Kidney (tissue), 14 donors: ENCODE measurements around the gene PSMB1. TPM values are rescaled to one million over a fixed set of nuclear protein-coding genes. Genes with fewer than 3 reads are reported as not detected.

ENCODE experiments used
- DNase-seq, 5 donors: peaks; one replicate each; pipeline ENCODE4 v3.0.0-alpha.2; 2013 to 2020
- FAIRE-seq: peaks from 2 replicates; lab custom pipeline; 2012; peaks lifted over from hg19 to GRCh38; lab: Jason Lieb, UNC
- H3K27ac ChIP-seq, 2 donors: one replicate each; pipeline ENCODE4 v1.7.0; 2013; ENCODE audit warnings: low read depth in 2 of 2, low read length in 2 of 2, inconsistent platforms in 1 of 2
- H3K27me3 ChIP-seq: one replicate; pipeline ENCODE4 v1.7.1; 2013; ENCODE audit warnings: low read length, inconsistent platforms; ENCODE audit not compliant: control insufficient read depth, insufficient read depth
- H3K36me3 ChIP-seq, 3 donors: one replicate each; pipeline versions ENCODE4 v1.7.0 to v1.7.1; 2013; ENCODE audit warnings: low read length in 3 of 3, control low read depth in 1 of 3, inconsistent platforms in 1 of 3; ENCODE audit not compliant: insufficient read depth in 3 of 3, control insufficient read depth in 2 of 3
- H3K4me1 ChIP-seq, 3 donors: one replicate each; pipeline versions ENCODE4 v1.7.0 to v1.7.1; 2013; ENCODE audit warnings: low read length in 3 of 3, inconsistent platforms in 1 of 3, low read depth in 1 of 3; ENCODE audit not compliant: control insufficient read depth in 2 of 3, insufficient read depth in 2 of 3
- H3K4me3 ChIP-seq, 3 donors: one replicate each; pipeline versions ENCODE4 v1.7.0 to v1.8.1; 2013; ENCODE audit warnings: low read length in 3 of 3, control low read depth in 1 of 3, inconsistent platforms in 1 of 3
- H3K9ac ChIP-seq, 3 donors: one replicate each; pipeline versions ENCODE4 v1.7.0 to v1.7.1; 2013; ENCODE audit warnings: low read length in 3 of 3, control low read depth in 1 of 3, inconsistent platforms in 1 of 3
- H3K9me3 ChIP-seq, 3 donors: one replicate each; pipeline versions ENCODE4 v1.7.0 to v1.7.1; 2013; ENCODE audit warnings: low read length in 3 of 3, control low read depth in 1 of 3, inconsistent platforms in 1 of 3; ENCODE audit not compliant: control insufficient read depth in 2 of 3, insufficient read depth in 1 of 3
- CTCF ChIP-seq: IDR thresholded peaks from 3 replicates; pipeline ENCODE4 v1.5.1; 2012; ENCODE audit warnings: mild to moderate bottlenecking, moderate library complexity, borderline replicate concordance; ENCODE audit not compliant: insufficient read depth; ENCODE audit errors: extremely low read depth
- intact Hi-C: fragments of 100-400 bp; cut with DNase I; formaldehyde crosslinking; loops from one replicate; pipeline ENCODE4 v1.11.1; 2022
- polyA plus RNA-seq: library from polyadenylated mRNA; stranded (reverse); fragments of 350-450 nt; fragmentation: Illumina TruSeq; extraction: RNeasy Lipid Tissue Mini Kit (QIAGEN cat#74804); gene quantifications from one replicate; pipeline ENCODE4 v1.2.3, GENCODE V29; 2014; ENCODE audit warnings: low read depth, low replicate concordance; ENCODE audit not compliant: insufficient read depth
- total RNA-seq: library from RNA; stranded (reverse); fragmentation: NEBNext Ultra II Directional; extraction: Animal tissue kit (Norgen Biotek cat#: 25700); gene quantifications from one replicate; pipeline ENCODE4 v1.2.1, GENCODE V29; 2021
- donor health status: control.
- donor health status: control.
- donor health status: control.
- donor health status: control.
- donor health status: control.
- donor health status: DM: yes; HTN: yes; CAD: no.
- donor health status: Normal renal cell carcinoma (clear cell type).

Gene PSMB1
- total and polyA plus RNA-seq, 2 donors from 2014 or later: 132 to 309 TPM

- no peak for DNase-seq
- H3K4me3 ChIP-seq: no peak overlapping the region
- peaks cover 13 to 54% (median 37%) of the 10 kb centered on the region in 3 donors for H3K36me3 ChIP-seq
- TF ChIP-seq CTCF: no peak
- FAIRE-seq: no peak
- H3K27me3 ChIP-seq: no peaks in the 10 kb centered on the region
- peaks cover 0 to under 1% (median 0%) of the 10 kb centered on the region in 3 donors for H3K4me1 ChIP-seq
- H3K9me3 ChIP-seq: no peaks in the 10 kb centered on the region
- H3K27ac ChIP-seq: no peak overlapping the region
- intact Hi-C loops: no loop called here
- no peak overlapping the region for H3K9ac ChIP-seq
These were observed 18.1 kb downstream of the PSMB1 start for GRCh38 chr6:170535004-170535403.

- Histone ChIP-seq H3K36me3 (peaks cover 13 to 53% (median 35%) of the 10 kb centered on the region in 3 donors), H3K4me3 (no peak overlapping the region), H3K27me3 (no peaks in the 10 kb centered on the region), H3K4me1 (peaks cover 0 to 2% (median 0%) of the 10 kb centered on the region in 3 donors), H3K27ac (no peak overlapping the region), H3K9me3 (no peaks in the 10 kb centered on the region), H3K9ac (no peak overlapping the region)
- DNase-seq (no peak), FAIRE-seq (no peak)
- intact Hi-C loops: no loop called here
- no peak for TF ChIP-seq CTCF
These were observed 19.3 kb downstream of the PSMB1 start for GRCh38 chr6:170533792-170534191.

GRCh38 chr6:170532867-170533488, 20.1 kb downstream of the PSMB1 start:
- no peak for DNase-seq
- no peak for TF ChIP-seq CTCF
- no peak overlapping the region for H3K9ac ChIP-seq
- H3K4me3 ChIP-seq: no peak overlapping the region
- no peaks in the 10 kb centered on the region for H3K9me3 ChIP-seq
- intact Hi-C loops: no loop called here
- H3K4me1 ChIP-seq: peaks cover 0 to 2% (median 0%) of the 10 kb centered on the region in 3 donors
- no peak overlapping the region for H3K27ac ChIP-seq
- no peak for FAIRE-seq
- no peaks in the 10 kb centered on the region for H3K27me3 ChIP-seq
- peaks cover 13 to 45% (median 33%) of the 10 kb centered on the region in 3 donors for H3K36me3 ChIP-seq
